Mammary epithelial cell (primary cell): ENCODE data around the gene IL23R.

ENCODE experiments used
- EZH2 ChIP-seq: IDR thresholded peaks from 2 replicates; pipeline ENCODE4 v1.6.1; 2012; ENCODE audit warnings: low read length, inconsistent platforms, borderline replicate concordance
- TF ChIP-seq, protein P1 (sequence below), 2 donors: IDR thresholded peaks in 1 of 2; conservative IDR thresholded peaks in 1 of 2; 2 replicates each; pipeline ENCODE4 v1.5.1; 2011 to 2012; ENCODE audit warnings: inconsistent platforms in 2 of 2, low read length in 2 of 2, mild to moderate bottlenecking in 2 of 2, control low read depth in 1 of 2, low read depth in 1 of 2; ENCODE audit not compliant: insufficient read depth in 1 of 2; ENCODE audit errors: extremely low read depth in 1 of 2

- TF ChIP-seq, protein P1, sequence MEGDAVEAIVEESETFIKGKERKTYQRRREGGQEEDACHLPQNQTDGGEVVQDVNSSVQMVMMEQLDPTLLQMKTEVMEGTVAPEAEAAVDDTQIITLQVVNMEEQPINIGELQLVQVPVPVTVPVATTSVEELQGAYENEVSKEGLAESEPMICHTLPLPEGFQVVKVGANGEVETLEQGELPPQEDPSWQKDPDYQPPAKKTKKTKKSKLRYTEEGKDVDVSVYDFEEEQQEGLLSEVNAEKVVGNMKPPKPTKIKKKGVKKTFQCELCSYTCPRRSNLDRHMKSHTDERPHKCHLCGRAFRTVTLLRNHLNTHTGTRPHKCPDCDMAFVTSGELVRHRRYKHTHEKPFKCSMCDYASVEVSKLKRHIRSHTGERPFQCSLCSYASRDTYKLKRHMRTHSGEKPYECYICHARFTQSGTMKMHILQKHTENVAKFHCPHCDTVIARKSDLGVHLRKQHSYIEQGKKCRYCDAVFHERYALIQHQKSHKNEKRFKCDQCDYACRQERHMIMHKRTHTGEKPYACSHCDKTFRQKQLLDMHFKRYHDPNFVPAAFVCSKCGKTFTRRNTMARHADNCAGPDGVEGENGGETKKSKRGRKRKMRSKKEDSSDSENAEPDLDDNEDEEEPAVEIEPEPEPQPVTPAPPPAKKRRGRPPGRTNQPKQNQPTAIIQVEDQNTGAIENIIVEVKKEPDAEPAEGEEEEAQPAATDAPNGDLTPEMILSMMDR (conservative IDR thresholded peaks at IDR 0.05 in 1 of 2, IDR thresholded peaks at IDR 0.05 in 1 of 2; ENCODE audit: extremely low read depth in 1 of 2, insufficient read depth in 1 of 2, low read depth in 1 of 2, low read length in 2 of 2) = no peak
- no peak for TF ChIP-seq EZH2
Measured at GRCh38 chr1:67135354-67135753, 30.9 kb upstream of the IL23R start.
